Transverse colon (tissue), 4 donors: Measurements from ENCODE around the gene MPC2. TPM values are rescaled to one million over a fixed set of nuclear protein-coding genes. Genes with fewer than 3 reads are reported as not detected.

Experiments
- DNase-seq: peaks from one replicate; pipeline ENCODE4 v3.0.0-alpha.2; 2019
- H3K27ac ChIP-seq, 4 donors: fragments of 200-600 bp; sonication (generic); 2 replicates each; pipeline ENCODE4 v1.5.1; 2016 to 2018; ENCODE audit warnings: inconsistent platforms in 4 of 4
- H3K27me3 ChIP-seq: fragments of 200-600 bp; sonication (generic); 2 replicates; pipeline ENCODE4 v1.5.1; 2017; ENCODE audit warnings: inconsistent platforms
- H3K36me3 ChIP-seq, 4 donors: fragments of 200-600 bp; sonication (generic); 2 replicates each; pipeline ENCODE4 v1.5.1; 2017 to 2019; ENCODE audit warnings: inconsistent platforms in 4 of 4
- H3K4me1 ChIP-seq, 4 donors: fragments of 200-600 bp; sonication (generic); 2 replicates each; pipeline ENCODE4 v1.5.1; 2017 to 2020; ENCODE audit warnings: inconsistent platforms in 4 of 4
- H3K4me3 ChIP-seq, 4 donors: fragments of 200-600 bp; sonication (generic); 1 replicate in 1 of 4; 2 replicates in 3 of 4; pipeline versions ENCODE4 v1.5.1 to v1.6.1; 2017 to 2019; ENCODE audit warnings: inconsistent platforms in 4 of 4
- H3K9me3 ChIP-seq, 2 donors: fragments of 200-600 bp; sonication (generic); 2 replicates each; pipeline ENCODE4 v1.5.1; 2017 to 2019; ENCODE audit warnings: inconsistent platforms in 2 of 2
- CTCF ChIP-seq, 5 experiments: fragments of 200-600 bp in 3 of 5; fragments of 450-650 bp in 2 of 5; sonication (generic) in 3 of 5; IDR thresholded peaks; 1 replicate in 2 of 5; 2 replicates in 3 of 5; pipeline ENCODE4 v1.5.1; 2016 to 2017; ENCODE audit warnings: antibody characterized with exemption in 5 of 5, inconsistent platforms in 3 of 5, mild to moderate bottlenecking in 2 of 5, moderate library complexity in 1 of 5
- EP300 ChIP-seq: sonication (generic); formaldehyde crosslinking; IDR thresholded peaks from one replicate; pipeline ENCODE4 v1.6.1; 2017; ENCODE audit warnings: antibody characterized with exemption, low read depth
- POLR2A ChIP-seq: fragments of 450-650 bp; IDR thresholded peaks from one replicate; pipeline ENCODE4 v1.6.1; 2016; ENCODE audit warnings: antibody characterized with exemption, mild to moderate bottlenecking, moderate library complexity
- POLR2AphosphoS5 ChIP-seq, 3 donors: sonication (generic); formaldehyde crosslinking; IDR thresholded peaks; one replicate each; pipeline ENCODE4 v1.6.1; 2016; ENCODE audit warnings: antibody characterized with exemption in 3 of 3
- WGBS, 2 donors: methylation state at CpG; one replicate each; pipeline ENCODE4 v1.1.5; 2018; ENCODE audit warnings: low coverage in 1 of 2; 5-methylcytosine and 5-hydroxymethylcytosine counted together
- in situ Hi-C, 4 donors: fragments of 200-750 bp; cut with MboI; loops; one replicate each; pipeline versions ENCODE4 v1.15.0 to v1.15.1; 2017; ENCODE audit warnings: low sequenced_read_pairs in 3 of 4, low pct_ligation_motif_present in 1 of 4, low pct_unique_long_range_greater_than_20kb in 1 of 4
- intact Hi-C: fragments of 100-400 bp; cut with DNase I; formaldehyde crosslinking; loops from one replicate; pipeline ENCODE4 v1.15.1; 2023; ENCODE audit warnings: low total_unique reads
- total RNA-seq, 4 donors: library from RNA; depleted of rRNA; stranded (reverse); fragments of >200 nt; gene quantifications; one replicate each; pipeline ENCODE4 v1.1.0, GENCODE V29; 2016

MPC2 gene
- total RNA-seq, 4 donors from 2014 or later = 14.2 to 91.6 (median 38.4) TPM

- in situ Hi-C loops (no loop called here), intact Hi-C loops (no loop called here)
- Histone ChIP-seq H3K36me3 (peaks cover 0 to 23% (median 8%) of the 10 kb centered on the region in 4 donors), H3K27me3 (no peaks in the 10 kb centered on the region), H3K4me3 (no peak overlapping the region), H3K27ac (no peak overlapping the region), H3K9me3 (no peaks in the 10 kb centered on the region), H3K4me1 (no peaks in the 10 kb centered on the region)
- 97 to 100% methylated on average over 1 of the region's 1 CpG for WGBS, 2 donors
- TF ChIP-seq CTCF (IDR thresholded peaks at IDR 0.05) = no peak
- TF ChIP-seq POLR2A = no peak
- TF ChIP-seq EP300 = no peak
- TF ChIP-seq POLR2AphosphoS5 (IDR thresholded peaks at IDR 0.05) = no peak
- no peak for DNase-seq
Observed at GRCh38 chr1:167977245-167977644, 40.4 kb upstream of the MPC2 start.

GRCh38 chr1:167974698-167975097, 37.8 kb upstream of the MPC2 start:
- H3K4me1 ChIP-seq = no peaks in the 10 kb centered on the region
- intact Hi-C loops = no loop called here
- WGBS, 2 donors = 79 to 84% methylated on average over 4 of the region's 4 CpGs
- no peaks in the 10 kb centered on the region for H3K9me3 ChIP-seq
- no peak overlapping the region for H3K27ac ChIP-seq
- peaks cover 0 to 23% (median 8%) of the 10 kb centered on the region in 4 donors for H3K36me3 ChIP-seq
- DNase-seq = no peak
- in situ Hi-C loops = no loop called here
- no peak for TF ChIP-seq CTCF (IDR thresholded peaks at IDR 0.05)
- TF ChIP-seq POLR2AphosphoS5 (IDR thresholded peaks at IDR 0.05) = no peak
- TF ChIP-seq EP300 = no peak
- no peak for TF ChIP-seq POLR2A
- H3K4me3 ChIP-seq = no peak overlapping the region
- no peaks in the 10 kb centered on the region for H3K27me3 ChIP-seq

GRCh38 chr1:167973832-167974231, 37.0 kb upstream of the MPC2 start:
- 64 to 87% methylated on average over 2 of the region's 2 CpGs for WGBS, 2 donors
- Histone ChIP-seq H3K36me3 (peaks cover 0 to 23% (median 8%) of the 10 kb centered on the region in 4 donors), H3K27ac (no peak overlapping the region), H3K27me3 (no peaks in the 10 kb centered on the region), H3K4me3 (no peak overlapping the region), H3K9me3 (no peaks in the 10 kb centered on the region), H3K4me1 (no peaks in the 10 kb centered on the region)
- intact Hi-C loops (no loop called here), in situ Hi-C loops (no loop called here)
- no peak for TF ChIP-seq POLR2AphosphoS5 (IDR thresholded peaks at IDR 0.05)
- no peak for TF ChIP-seq POLR2A
- no peak for TF ChIP-seq CTCF (IDR thresholded peaks at IDR 0.05)
- no peak for TF ChIP-seq EP300
- DNase-seq = no peak

- in situ Hi-C loops (no loop called here), intact Hi-C loops (no loop called here)
- no peak overlapping the region for H3K27ac ChIP-seq
- 71 to 85% methylated on average over 1 to 3 of the region's 3 CpGs for WGBS, 2 donors
- H3K36me3 ChIP-seq = peaks cover 0 to 7% (median 0%) of the 10 kb centered on the region in 4 donors
- no peaks in the 10 kb centered on the region for H3K9me3 ChIP-seq
- no peak overlapping the region for H3K4me3 ChIP-seq
- no peak for DNase-seq
- no peaks in the 10 kb centered on the region for H3K27me3 ChIP-seq
- H3K4me1 ChIP-seq = peaks cover 0 to 18% (median 4%) of the 10 kb centered on the region in 4 donors
- no peak for TF ChIP-seq EP300
- no peak for TF ChIP-seq POLR2A
- no peak for TF ChIP-seq POLR2AphosphoS5 (IDR thresholded peaks at IDR 0.05)
- TF ChIP-seq CTCF (IDR thresholded peaks at IDR 0.05) = no peak
Observed at GRCh38 chr1:167968569-167968968, 31.7 kb upstream of the MPC2 start.
